Measurements from ENCODE around the gene CHST3.
A peak's percentile ranks its signal among the peaks of the same experiment; 100 is the strongest.
"Not testable (repeated sequence)": the region's sequence is repeated elsewhere in the genome, so short reads cannot be mapped to it uniquely, and the experiment has no call there.

Gene CHST3

DNA sequence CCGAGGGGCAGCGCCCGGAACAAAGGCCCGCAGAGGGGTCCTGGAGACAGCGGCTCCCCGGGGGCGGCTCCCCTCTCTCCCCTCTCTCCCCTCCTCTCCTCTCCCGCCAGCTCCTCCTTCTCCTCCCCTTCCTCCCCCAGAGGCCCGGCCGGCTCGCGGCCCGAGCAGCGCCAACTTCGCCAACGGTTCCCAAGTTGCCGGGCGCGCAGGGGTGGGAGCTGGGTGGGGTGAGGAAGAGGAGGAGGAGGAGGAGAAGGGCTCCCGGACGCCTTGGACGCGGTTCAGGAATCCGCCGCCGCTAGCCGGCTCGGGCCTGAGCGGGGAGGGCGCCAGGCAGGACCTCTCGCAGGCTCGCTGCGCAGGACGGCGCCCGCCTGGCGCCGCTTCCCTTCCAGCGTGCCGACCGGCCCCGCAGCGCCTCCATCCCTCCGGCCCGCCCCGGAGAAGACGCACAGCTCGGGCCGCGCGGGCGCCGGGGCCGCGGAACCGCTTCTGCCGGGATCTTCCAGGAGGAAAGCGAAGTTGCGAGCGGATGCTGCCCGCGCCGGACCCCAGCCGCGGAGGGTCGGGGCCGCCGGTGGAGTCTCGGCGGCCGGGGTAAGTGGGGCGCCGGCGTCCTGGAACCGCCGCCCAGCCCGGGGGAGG, at the start of gene CHST3:
Gene CHST3, plus strand, starts transcription at position 298 of the 645 bp plus-strand sequence. CDS start 41,448 bp downstream, outside the sequence.
- DNase-seq, result peak; percentile 86

DNA sequence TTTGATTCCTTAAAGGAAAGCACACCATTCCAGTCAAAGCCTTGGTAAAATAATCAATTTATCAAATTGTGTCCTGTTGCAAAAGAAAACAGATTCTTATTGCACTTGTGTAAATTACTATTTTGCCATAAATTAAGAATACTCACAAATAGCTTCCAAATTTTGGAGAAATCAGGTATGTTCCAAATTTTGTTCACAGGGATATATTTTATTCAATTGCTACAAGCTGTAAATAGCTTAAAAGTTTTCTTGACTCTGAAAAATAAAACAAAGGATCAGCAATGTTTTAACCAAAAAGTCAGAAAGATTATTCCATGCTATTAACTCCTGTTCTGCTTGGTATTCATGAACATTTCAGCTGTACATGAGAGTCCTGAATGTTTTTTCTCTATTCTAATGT, 47.4 kb upstream of the CHST3 start:
- peak; percentile 12 for DNase-seq

- no peak for DNase-seq
Measured at GRCh38 chr10:71918992-71919391, 45.2 kb upstream of the CHST3 start.

GRCh38 chr10:71919956-71920539, 44.1 kb upstream of the CHST3 start:
- not testable (repeated sequence) for DNase-seq

GRCh38 chr10:71920540-71921323, 43.5 kb upstream of the CHST3 start:
- DNase-seq, result no peak

GRCh38 chr10:71921324-71922027, 42.7 kb upstream of the CHST3 start:
- peak; percentile 90 for DNase-seq

DNA sequence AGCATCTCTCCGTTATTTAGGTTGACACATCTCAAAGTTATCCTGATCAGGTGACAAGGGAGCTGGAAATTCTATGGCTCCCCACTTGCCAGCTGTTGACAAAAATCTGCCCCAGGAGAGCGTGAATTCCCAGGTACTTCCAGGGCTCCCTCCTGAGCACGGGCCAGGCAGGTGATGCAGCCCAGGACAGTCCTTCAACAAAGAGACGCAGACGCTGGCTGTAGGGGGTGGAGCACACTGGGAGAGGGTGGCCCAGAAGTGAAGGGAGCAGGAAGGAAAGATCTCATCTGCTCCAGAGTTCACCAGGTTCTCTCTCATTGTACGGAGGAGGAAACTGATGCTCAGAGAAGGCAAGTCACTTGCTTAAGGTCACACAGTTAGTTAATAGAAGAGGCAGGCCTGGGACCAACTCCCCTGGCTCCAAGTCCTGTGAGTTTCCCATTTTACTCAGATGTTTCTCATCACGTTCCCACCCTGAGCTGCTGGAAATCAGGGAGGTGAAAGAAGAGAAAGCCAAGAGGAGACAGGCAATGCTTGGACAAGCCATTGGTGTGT, 41.0 kb upstream of the CHST3 start:
- DNase-seq, result no peak

DNA sequence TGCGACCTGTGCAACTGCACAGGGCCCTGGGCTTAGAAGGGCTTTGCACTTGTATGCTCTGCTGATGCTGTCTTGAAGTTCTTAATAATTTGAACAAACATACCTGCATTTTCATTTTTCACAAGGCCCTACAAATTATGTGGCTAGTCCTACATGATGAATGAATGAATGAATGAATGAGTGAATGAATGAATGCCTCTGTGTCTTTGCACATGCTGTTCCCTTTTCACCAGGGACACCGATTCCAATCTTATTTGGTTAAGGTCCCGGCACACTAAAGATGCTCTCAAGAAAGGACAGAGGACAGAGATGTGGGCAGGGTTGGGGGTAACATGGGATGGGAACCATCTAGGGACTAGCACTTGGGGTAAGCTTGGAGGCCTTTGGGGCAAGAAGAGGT, 39.4 kb upstream of the CHST3 start:
- no peak for DNase-seq

DNA sequence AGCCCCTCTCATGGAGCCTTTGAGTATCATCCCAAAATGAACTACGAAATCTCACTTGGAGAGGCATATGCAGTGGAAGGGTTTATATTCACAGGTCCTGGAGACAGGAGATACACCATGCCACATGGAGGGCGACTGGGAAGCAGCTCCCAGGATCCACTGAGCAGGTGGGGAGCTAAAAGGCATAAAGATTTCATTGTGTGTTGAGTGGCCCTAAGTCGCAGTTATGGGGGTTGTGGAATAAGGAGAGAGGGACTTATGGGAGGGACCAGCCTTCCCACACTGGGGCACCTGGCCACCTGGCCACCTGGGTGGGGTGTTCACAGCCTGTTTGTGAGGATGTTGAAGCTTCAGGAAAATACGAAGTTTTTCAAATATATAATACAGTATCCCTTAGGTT, 37.0 kb upstream of the CHST3 start:
- DNase-seq, result no peak

- DNase-seq, result no peak
Measured at GRCh38 chr10:71927776-71928592, 36.2 kb upstream of the CHST3 start.

DNA sequence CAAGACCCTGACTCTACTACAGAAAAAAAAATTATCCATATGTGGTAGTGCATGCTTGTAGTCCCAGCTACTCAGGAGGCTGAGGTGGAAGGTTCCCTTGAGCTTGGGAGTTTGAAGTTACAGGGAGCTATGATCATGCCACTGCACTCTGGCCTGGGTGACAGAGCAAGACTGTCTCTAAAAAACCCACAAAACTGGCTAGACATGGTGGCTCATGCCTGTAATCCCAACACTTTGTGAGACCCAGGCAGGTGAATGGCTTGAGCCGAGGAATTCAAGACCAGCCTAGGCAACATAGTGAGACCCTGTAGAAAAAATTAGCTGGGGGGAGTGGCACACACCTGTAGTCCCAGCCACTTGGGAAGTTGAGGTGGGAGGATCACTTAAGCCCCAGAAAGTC, 32.9 kb upstream of the CHST3 start:
- DNase-seq, result no peak

- DNase-seq, result no peak
Measured at GRCh38 chr10:71933651-71934050, 30.5 kb upstream of the CHST3 start.

- DNase-seq, result no peak
Measured at GRCh38 chr10:71938211-71938610, 26.0 kb upstream of the CHST3 start.

DNA sequence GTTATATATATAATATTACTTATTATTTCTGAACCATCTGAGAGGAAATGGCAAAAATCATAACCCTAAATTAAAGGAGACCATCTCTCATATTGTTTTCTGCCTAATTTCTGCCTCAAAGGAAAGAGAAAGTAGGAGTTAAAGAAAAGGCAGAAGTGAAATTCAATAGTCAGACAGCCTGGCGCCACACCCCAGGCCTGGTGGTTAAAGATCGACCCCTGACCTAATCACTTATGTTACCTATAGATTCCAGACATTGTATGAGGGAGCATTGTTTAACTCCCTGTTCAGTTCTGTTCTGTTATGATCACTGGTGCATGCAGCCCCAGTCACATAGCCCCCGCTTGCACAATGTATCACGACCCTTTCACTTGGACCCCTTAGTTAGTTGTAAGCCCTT, 24.9 kb upstream of the CHST3 start:
- no peak for DNase-seq

DNA sequence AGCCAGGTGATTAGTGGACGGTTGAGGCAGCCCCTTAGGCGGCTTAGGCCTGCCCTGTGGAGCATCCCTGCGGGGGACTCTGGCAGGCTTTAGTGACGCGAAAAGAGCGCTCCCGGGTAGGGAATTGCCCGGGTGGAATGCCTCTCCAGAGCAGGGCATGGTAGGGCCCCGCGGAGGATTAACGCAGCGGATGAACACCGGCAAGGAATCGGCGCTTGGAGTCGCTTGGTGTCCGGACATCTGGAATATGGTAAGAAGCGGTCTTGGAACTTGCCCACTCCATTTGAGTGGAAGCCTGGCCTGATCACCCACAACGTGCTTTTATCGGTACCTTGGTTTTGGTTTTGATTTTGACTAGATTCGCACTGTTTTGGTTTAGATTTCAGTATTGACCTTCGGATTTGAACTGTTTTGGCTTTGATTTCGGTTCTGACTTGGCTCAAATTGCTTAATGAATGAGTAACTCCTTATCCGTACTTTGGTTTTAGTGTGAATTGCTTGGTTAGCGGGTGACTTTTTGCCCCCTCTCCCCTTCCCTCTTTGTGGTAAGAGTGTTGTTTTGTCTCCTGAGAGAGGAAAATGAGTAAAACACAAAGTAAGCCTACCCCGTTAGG, 24.2 kb upstream of the CHST3 start:
- DNase-seq, result no peak

DNA sequence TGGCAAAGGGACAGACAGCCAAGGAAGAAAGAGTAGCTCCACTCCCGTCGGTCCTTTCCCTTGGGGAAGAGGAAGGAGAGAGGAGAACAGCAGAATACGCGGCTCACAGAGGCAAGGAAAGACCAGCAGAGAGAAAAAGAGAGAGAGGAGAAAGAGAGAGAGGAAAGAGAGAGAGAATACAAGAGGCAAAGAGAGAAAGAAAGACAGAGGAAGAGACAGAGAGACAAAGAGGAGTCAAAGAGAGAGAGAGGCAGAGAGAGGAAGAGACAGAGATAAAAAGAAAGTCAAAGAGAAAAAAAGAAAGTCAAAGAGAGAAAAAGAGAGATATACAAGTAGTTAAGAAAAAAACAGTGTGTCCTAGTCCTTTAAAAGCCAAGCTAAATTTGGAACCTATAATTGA, 23.4 kb upstream of the CHST3 start:
- DNase-seq, result no peak

DNA sequence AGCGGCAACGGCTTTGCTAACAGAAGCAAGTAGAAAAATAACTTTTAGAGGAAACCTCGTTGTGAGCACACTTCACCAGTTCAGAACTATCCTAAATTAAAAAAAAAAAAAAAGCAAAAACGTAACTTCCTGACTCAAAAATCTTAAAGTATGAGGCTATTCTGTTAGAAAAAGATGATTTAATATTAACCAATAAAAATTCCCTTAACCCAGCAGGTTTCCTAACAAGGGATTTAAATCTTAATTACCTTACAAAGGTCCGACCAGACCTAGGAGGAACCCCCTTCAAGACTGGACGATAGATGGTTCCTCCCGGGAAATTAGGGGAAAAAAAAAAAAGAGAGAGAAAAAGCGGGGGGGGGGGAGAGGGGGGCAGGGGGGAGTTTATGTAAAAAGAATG, 22.9 kb upstream of the CHST3 start:
- no peak for DNase-seq

- no peak for DNase-seq
Measured at GRCh38 chr10:71945819-71946474, 18.2 kb upstream of the CHST3 start.

DNA sequence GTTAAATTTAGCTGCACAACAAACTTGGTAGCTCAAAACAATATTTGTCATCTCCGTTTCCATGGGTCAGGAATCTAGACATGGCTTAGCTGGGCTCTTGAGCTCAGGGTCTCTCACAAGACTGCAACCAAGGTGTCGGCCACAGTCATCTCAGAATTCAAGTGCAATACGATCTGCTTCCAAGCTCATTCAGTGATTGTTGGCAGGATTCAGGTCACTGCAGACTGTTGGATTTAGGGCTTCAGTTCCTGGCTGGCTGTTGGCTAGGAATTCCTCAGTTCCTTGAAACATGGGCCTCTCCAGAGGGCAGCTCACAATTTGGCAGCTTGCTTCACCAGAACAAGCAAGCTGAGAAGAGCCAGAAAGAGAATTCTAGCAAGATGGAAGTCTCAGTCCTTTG, 17.5 kb upstream of the CHST3 start:
- no peak for DNase-seq

- no peak for DNase-seq
Measured at GRCh38 chr10:71948496-71949067, 15.6 kb upstream of the CHST3 start.

DNA sequence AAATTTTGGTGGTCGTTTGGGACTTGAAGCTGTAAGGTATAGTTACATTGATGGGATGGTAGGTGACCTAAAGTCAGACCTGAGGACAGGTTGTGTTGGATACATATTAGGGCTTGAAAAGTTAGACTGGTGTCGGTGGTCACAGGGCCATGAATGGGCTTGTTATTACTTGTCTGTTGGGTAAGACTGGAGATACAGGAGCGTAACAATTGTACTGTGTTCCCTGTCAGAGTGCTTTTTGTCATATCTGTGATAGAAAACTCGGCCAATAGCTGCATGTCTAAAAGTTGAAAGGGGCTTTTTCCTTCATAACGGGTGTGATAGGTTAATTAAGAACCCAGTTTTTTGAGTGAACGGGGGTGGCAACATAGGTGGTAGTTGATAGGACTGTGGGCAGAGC, 13.5 kb upstream of the CHST3 start:
- DNase-seq, result no peak
